T-cell (primary cell): ENCODE measurements around the gene RGS21. TPM values are rescaled to one million over a fixed set of nuclear protein-coding genes. Genes with fewer than 3 reads are reported as not detected.

Experiments
- total RNA-seq, 35 experiments: library from RNA in 6 of 35; stranded (reverse) in 6 of 35; fragments of 120-200 nt in 1 of 35; gene quantifications; one replicate each; pipeline versions ENCODE4 v1.2.1 to v1.2.4 and lab custom pipeline; 2013 to 2026

The RGS21 gene
- total RNA-seq, 5 donors from 2014 or later (not counting 1 experiment from before 2014, with no cell fraction given), result not detected

Other genes with a start within 250 kb of the RGS21 start
- 1 to 10 TPM in 2 of 5 donors, under 1 TPM in 3; 0.53 to 2.5 (median 0.72) TPM for gene RGS18, start 158.5 kb upstream of the RGS21 start, total RNA-seq